Suprapubic skin (tissue), 4 donors: ENCODE measurements around the gene PTPRD. TPM values are rescaled to one million over a fixed set of nuclear protein-coding genes. Genes with fewer than 3 reads are reported as not detected.

Source experiments
- DNase-seq, 2 donors: peaks; one replicate each; pipeline ENCODE4 v3.0.0-alpha.2; 2019; ENCODE audit warnings: low spot score in 2 of 2
- H3K27ac ChIP-seq: fragments of 200-600 bp; sonication (generic); one replicate; pipeline ENCODE4 v1.5.1; 2019
- H3K27me3 ChIP-seq: fragments of 200-600 bp; sonication (generic); one replicate; pipeline ENCODE4 v1.5.1; 2019
- H3K36me3 ChIP-seq: fragments of 200-600 bp; sonication (generic); one replicate; pipeline ENCODE4 v1.5.1; 2019
- H3K4me1 ChIP-seq: fragments of 200-600 bp; sonication (generic); one replicate; pipeline ENCODE4 v1.5.1; 2019
- H3K4me3 ChIP-seq: fragments of 200-600 bp; sonication (generic); one replicate; pipeline ENCODE4 v1.5.1; 2019; ENCODE audit warnings: mild to moderate bottlenecking
- H3K9me3 ChIP-seq: fragments of 200-600 bp; sonication (generic); one replicate; pipeline ENCODE4 v1.5.1; 2019
- CTCF ChIP-seq, 2 donors: fragments of 200-600 bp in 1 of 2; fragments of 450-650 bp in 1 of 2; sonication (generic) in 1 of 2; IDR thresholded peaks; one replicate each; pipeline ENCODE4 v1.5.1; 2016 to 2019; ENCODE audit warnings: antibody characterized with exemption in 2 of 2, mild to moderate bottlenecking in 1 of 2, moderate library complexity in 1 of 2
- EP300 ChIP-seq: sonication (generic); formaldehyde crosslinking; IDR thresholded peaks from one replicate; pipeline ENCODE4 v1.6.1; 2017; ENCODE audit warnings: antibody characterized with exemption
- POLR2A ChIP-seq, 2 donors: fragments of 450-650 bp; IDR thresholded peaks; one replicate each; pipeline ENCODE4 v1.6.1; 2017; ENCODE audit warnings: antibody characterized with exemption in 2 of 2, mild to moderate bottlenecking in 2 of 2, moderate library complexity in 2 of 2
- POLR2AphosphoS5 ChIP-seq, 3 donors: sonication (generic); formaldehyde crosslinking; IDR thresholded peaks; one replicate each; pipeline ENCODE4 v1.6.1; 2017; ENCODE audit warnings: antibody characterized with exemption in 3 of 3
- WGBS: methylation state at CpG from one replicate; pipeline ENCODE4 v1.1.5; 2018; 5-methylcytosine and 5-hydroxymethylcytosine counted together
- total RNA-seq, 4 donors: library from RNA; depleted of rRNA; stranded (reverse); fragments of >200 nt; gene quantifications; one replicate each; pipeline ENCODE4 v1.1.0, GENCODE V29; 2016

PTPRD gene
- total RNA-seq, 4 donors from 2014 or later: 0.49 to 3.3 (median 2.5) TPM

- no peak for DNase-seq
- TF ChIP-seq EP300 (no peak), CTCF (IDR thresholded peaks at IDR 0.05) (no peak), POLR2A (IDR thresholded peaks at IDR 0.05) (no peak), POLR2AphosphoS5 (IDR thresholded peaks at IDR 0.05) (no peak)
- no peak overlapping the region for H3K4me3 ChIP-seq
- H3K4me1 ChIP-seq: no peaks in the 10 kb centered on the region
- WGBS: 91% methylated on average over 1 of the region's 1 CpG
- no peaks in the 10 kb centered on the region for H3K36me3 ChIP-seq
- no peak overlapping the region for H3K27ac ChIP-seq
- H3K9me3 ChIP-seq: no peaks in the 10 kb centered on the region
- H3K27me3 ChIP-seq: no peaks in the 10 kb centered on the region
Observed at GRCh38 chr9:8874482-8874881, 1738.3 kb downstream of the PTPRD start.

GRCh38 chr9:8872802-8873201 is 1740.0 kb downstream of the PTPRD start:
- DNase-seq: no peak
- no peak for TF ChIP-seq CTCF (IDR thresholded peaks at IDR 0.05)
- TF ChIP-seq POLR2A (IDR thresholded peaks at IDR 0.05): no peak
- no peak for TF ChIP-seq POLR2AphosphoS5 (IDR thresholded peaks at IDR 0.05)
- TF ChIP-seq EP300: no peak

GRCh38 chr9:8871796-8872445 is 1740.9 kb downstream of the PTPRD start:
- Histone ChIP-seq H3K27me3 (no peaks in the 10 kb centered on the region), H3K9me3 (no peaks in the 10 kb centered on the region), H3K36me3 (no peaks in the 10 kb centered on the region), H3K4me3 (no peak overlapping the region), H3K27ac (no peak overlapping the region), H3K4me1 (no peaks in the 10 kb centered on the region)
- DNase-seq: no peak
- TF ChIP-seq CTCF (IDR thresholded peaks at IDR 0.05) (no peak), EP300 (no peak), POLR2A (IDR thresholded peaks at IDR 0.05) (no peak), POLR2AphosphoS5 (IDR thresholded peaks at IDR 0.05) (no peak)
- WGBS: 81% methylated on average over 3 of the region's 3 CpGs

More at GRCh38 chr9:8872802-8873201, 1740.0 kb downstream of the PTPRD start:
- no peaks in the 10 kb centered on the region for H3K4me1 ChIP-seq
- 64% methylated on average over 3 of the region's 3 CpGs for WGBS
- no peak overlapping the region for H3K4me3 ChIP-seq
- no peaks in the 10 kb centered on the region for H3K9me3 ChIP-seq
- H3K27ac ChIP-seq: no peak overlapping the region
- no peaks in the 10 kb centered on the region for H3K36me3 ChIP-seq
- no peaks in the 10 kb centered on the region for H3K27me3 ChIP-seq

- H3K36me3 ChIP-seq: no peaks in the 10 kb centered on the region
- H3K4me3 ChIP-seq: no peak overlapping the region
- H3K27ac ChIP-seq: no peak overlapping the region
- TF ChIP-seq POLR2A (IDR thresholded peaks at IDR 0.05) (no peak), CTCF (IDR thresholded peaks at IDR 0.05) (no peak), POLR2AphosphoS5 (IDR thresholded peaks at IDR 0.05) (no peak), EP300 (no peak)
- no peaks in the 10 kb centered on the region for H3K9me3 ChIP-seq
- DNase-seq: no peak
- no peaks in the 10 kb centered on the region for H3K27me3 ChIP-seq
- H3K4me1 ChIP-seq: no peaks in the 10 kb centered on the region
- WGBS: 72% methylated on average over 1 of the region's 1 CpG
Observed at GRCh38 chr9:8871396-8871795, 1741.4 kb downstream of the PTPRD start.

- TF ChIP-seq CTCF (IDR thresholded peaks at IDR 0.05): no peak
- TF ChIP-seq POLR2A (IDR thresholded peaks at IDR 0.05): no peak
- no peak for TF ChIP-seq EP300
- no peak for TF ChIP-seq POLR2AphosphoS5 (IDR thresholded peaks at IDR 0.05)
- DNase-seq: no peak
- Histone ChIP-seq H3K9me3 (no peaks in the 10 kb centered on the region), H3K4me3 (no peak overlapping the region), H3K36me3 (no peaks in the 10 kb centered on the region), H3K27ac (no peak overlapping the region), H3K4me1 (no peaks in the 10 kb centered on the region), H3K27me3 (no peaks in the 10 kb centered on the region)
- 83% methylated on average over 3 of the region's 3 CpGs for WGBS
Observed at GRCh38 chr9:8869812-8870211, 1743.0 kb downstream of the PTPRD start.
